Endodermal cell (in vitro differentiated cells): ENCODE results near the gene SYT15B. TPM values are rescaled to one million over a fixed set of nuclear protein-coding genes. Genes with fewer than 3 reads are reported as not detected.
"Not testable (repeated sequence)": the region's sequence is repeated elsewhere in the genome, so short reads cannot be mapped to it uniquely, and the experiment has no call there.

Experiments
- DNase-seq: peaks from one replicate; pipeline ENCODE4 v3.0.0-alpha.2; 2017
- H3K27ac ChIP-seq: 2 replicates; pipeline ENCODE4 v1.5.1; 2013; ENCODE audit warnings: mild to moderate bottlenecking, low read depth, low read length, moderate library complexity
- H3K27me3 ChIP-seq: 2 replicates; pipeline ENCODE4 v1.6.1; 2013; ENCODE audit warnings: mild to moderate bottlenecking, low read length, moderate library complexity; ENCODE audit not compliant: insufficient read depth, control insufficient read depth, poor library complexity, severe bottlenecking
- H3K36me3 ChIP-seq: 2 replicates; pipeline ENCODE4 v1.7.0; 2013; ENCODE audit warnings: mild to moderate bottlenecking, low read length, moderate library complexity; ENCODE audit not compliant: control insufficient read depth, insufficient read depth
- H3K4me1 ChIP-seq: one replicate; pipeline ENCODE4 v1.7.0; 2013; ENCODE audit warnings: low read length; ENCODE audit not compliant: control insufficient read depth, insufficient read depth
- H3K4me3 ChIP-seq: 2 replicates; pipeline ENCODE4 v1.5.1; 2013; ENCODE audit warnings: mild to moderate bottlenecking, low read length, moderate library complexity
- H3K9ac ChIP-seq: 2 replicates; pipeline ENCODE4 v1.6.1; 2013; ENCODE audit warnings: mild to moderate bottlenecking, low read length, moderate library complexity; ENCODE audit not compliant: poor library complexity, severe bottlenecking; ENCODE audit errors: extremely low read depth
- H3K9me3 ChIP-seq: 2 replicates; pipeline ENCODE4 v1.6.1; 2013; ENCODE audit warnings: mild to moderate bottlenecking, low read length, moderate library complexity; ENCODE audit not compliant: control insufficient read depth
- H3K27ac Mint-ChIP-seq: 2 replicates; pipeline ENCODE4 v1.8.0; 2020; ENCODE audit warnings: mixed read lengths
- H3K27me3 Mint-ChIP-seq: 2 replicates; pipeline ENCODE4 v1.8.0; 2021; ENCODE audit warnings: mild to moderate bottlenecking, mixed read lengths; ENCODE audit not compliant: insufficient read depth
- H3K36me3 Mint-ChIP-seq: 2 replicates; pipeline ENCODE4 v1.8.0; 2020; ENCODE audit warnings: low read depth, mixed read lengths
- H3K4me1 Mint-ChIP-seq: 2 replicates; pipeline ENCODE4 v1.8.0; 2020; ENCODE audit warnings: mixed read lengths
- H3K4me3 Mint-ChIP-seq: 2 replicates; pipeline ENCODE4 v1.8.0; 2020; ENCODE audit warnings: mild to moderate bottlenecking, moderate library complexity, mixed read lengths
- H3K9me3 Mint-ChIP-seq: 2 replicates; pipeline ENCODE4 v1.8.0; 2020; ENCODE audit warnings: mild to moderate bottlenecking, mixed read lengths
- WGBS, 2 experiments: methylation state at CpG; one replicate each; pipeline versions ENCODE4 v1.1.5 to v1.1.7; 2013; ENCODE audit warnings: missing lambda C conversion rate in 2 of 2, mixed read lengths in 1 of 2; ENCODE audit not compliant: insufficient coverage in 1 of 2, insufficient read length in 1 of 2; 5-methylcytosine and 5-hydroxymethylcytosine counted together
- total RNA-seq, 2 donors: library from RNA; stranded (reverse); fragmentation: NEBNext Ultra II Directional in 1 of 2; extraction: Animal tissue kit (Norgen Biotek cat#: 25700) in 1 of 2; gene quantifications; 2 replicates in 1 of 2; 3 replicates in 1 of 2; pipeline ENCODE4 v1.2.1, GENCODE V29; 2021

SYT15B gene
- total RNA-seq, 2 donors from 2014 or later: 0.26 to 0.33 TPM

- H3K27ac Mint-ChIP-seq, H3K36me3 ChIP-seq, H3K4me1 Mint-ChIP-seq, H3K4me1 ChIP-seq, H3K27ac ChIP-seq, H3K4me3 Mint-ChIP-seq, H3K27me3 Mint-ChIP-seq, H3K36me3 Mint-ChIP-seq, H3K4me3 ChIP-seq, H3K9ac ChIP-seq, H3K9me3 Mint-ChIP-seq, H3K9me3 ChIP-seq, H3K27me3 ChIP-seq, DNase-seq: not testable (repeated sequence)
- WGBS, 2 experiments: no CpG with 5 or more reads among the region's 6 CpGs
Measured at GRCh38 chr10:47725740-47726139, 37.7 kb downstream of the SYT15B start.

GRCh38 chr10:47725047-47725446 lies 38.3 kb downstream of the SYT15B start:
- not testable (repeated sequence) for H3K27ac ChIP-seq, H3K36me3 Mint-ChIP-seq, DNase-seq, H3K27me3 Mint-ChIP-seq, H3K4me3 Mint-ChIP-seq, H3K9me3 Mint-ChIP-seq, H3K4me3 ChIP-seq, H3K9ac ChIP-seq, H3K4me1 ChIP-seq, H3K4me1 Mint-ChIP-seq, H3K36me3 ChIP-seq, H3K27me3 ChIP-seq, H3K9me3 ChIP-seq, H3K27ac Mint-ChIP-seq
- no CpG with 5 or more reads among the region's 3 CpGs for WGBS, 2 experiments

- DNase-seq, H3K4me1 Mint-ChIP-seq, H3K4me3 Mint-ChIP-seq, H3K27me3 Mint-ChIP-seq, H3K36me3 Mint-ChIP-seq, H3K9me3 ChIP-seq, H3K4me3 ChIP-seq, H3K27ac ChIP-seq, H3K27me3 ChIP-seq, H3K9me3 Mint-ChIP-seq, H3K36me3 ChIP-seq, H3K9ac ChIP-seq, H3K27ac Mint-ChIP-seq, H3K4me1 ChIP-seq: not testable (repeated sequence)
- WGBS, 2 experiments: 94 to 100% methylated on average over 1 to 3 of the region's 6 CpGs
Measured at GRCh38 chr10:47724119-47724518, 39.3 kb downstream of the SYT15B start.

GRCh38 chr10:47723362-47723761 lies 40.0 kb downstream of the SYT15B start:
- H3K4me1 ChIP-seq, H3K9me3 ChIP-seq, H3K4me1 Mint-ChIP-seq, H3K4me3 ChIP-seq, DNase-seq, H3K27ac Mint-ChIP-seq, H3K9me3 Mint-ChIP-seq, H3K36me3 Mint-ChIP-seq, H3K9ac ChIP-seq, H3K36me3 ChIP-seq, H3K27me3 ChIP-seq, H3K4me3 Mint-ChIP-seq, H3K27ac ChIP-seq, H3K27me3 Mint-ChIP-seq: not testable (repeated sequence)
- 100% methylated on average over 1 of the region's 3 CpGs; no CpG with 5 or more reads in 1 of the 2 experiments for WGBS, 2 experiments

- not testable (repeated sequence) for H3K27me3 Mint-ChIP-seq, H3K9ac ChIP-seq, H3K4me3 Mint-ChIP-seq, H3K27me3 ChIP-seq, H3K36me3 Mint-ChIP-seq, H3K9me3 ChIP-seq, H3K27ac ChIP-seq, H3K4me1 Mint-ChIP-seq, DNase-seq, H3K4me3 ChIP-seq, H3K27ac Mint-ChIP-seq, H3K9me3 Mint-ChIP-seq, H3K36me3 ChIP-seq, H3K4me1 ChIP-seq
- 100% methylated on average over 2 of the region's 8 CpGs; no CpG with 5 or more reads in 1 of the 2 experiments for WGBS, 2 experiments
Measured at GRCh38 chr10:47717011-47717769, 46.2 kb downstream of the SYT15B start.

Other genes with a start within 250 kb of the SYT15B start
- 10 to 100 TPM; 14.4 to 17.0 TPM for gene AGAP9, start 240.0 kb downstream of the SYT15B start, total RNA-seq
- under 1 TPM in 1 of 2 donors, not detected in 1; 0.24 TPM for gene NPY4R2, start 155.1 kb upstream of the SYT15B start, total RNA-seq
- gene FAM25C, start 236.2 kb upstream of the SYT15B start, total RNA-seq: not detected